Neuronal stem cell (in vitro differentiated cells): ENCODE data around the gene FOXS1.

Experiments used
- DNase-seq: peaks from one replicate; pipeline ENCODE4 v3.0.0-alpha.2; 2013; ENCODE audit warnings: low spot score
- H2AFZ ChIP-seq: one replicate; pipeline ENCODE4 v1.6.1; 2013; ENCODE audit warnings: mild to moderate bottlenecking, low read length, inconsistent platforms
- H2AK5ac ChIP-seq: 2 replicates; pipeline ENCODE4 v1.6.1; 2013; ENCODE audit warnings: low read depth, mild to moderate bottlenecking, inconsistent platforms, low read length, moderate library complexity, mixed read lengths
- H2BK120ac ChIP-seq: 2 replicates; pipeline ENCODE4 v1.6.1; 2013; ENCODE audit warnings: low read depth, mild to moderate bottlenecking, inconsistent platforms, low read length, moderate library complexity, mixed read lengths
- H2BK12ac ChIP-seq: one replicate; pipeline ENCODE4 v1.6.1; 2013; ENCODE audit warnings: low read length, inconsistent platforms
- H2BK15ac ChIP-seq: 2 replicates; pipeline ENCODE4 v1.6.1; 2013; ENCODE audit warnings: mild to moderate bottlenecking, low read length, inconsistent platforms, mixed read lengths
- H2BK5ac ChIP-seq: one replicate; pipeline ENCODE4 v1.6.1; 2013; ENCODE audit warnings: inconsistent platforms, mild to moderate bottlenecking, low read length, moderate library complexity
- H3K14ac ChIP-seq: one replicate; pipeline ENCODE4 v1.6.1; 2013; ENCODE audit warnings: low read length, inconsistent platforms
- H3K18ac ChIP-seq: 2 replicates; pipeline ENCODE4 v1.6.1; 2013; ENCODE audit warnings: low read length, inconsistent platforms
- H3K23ac ChIP-seq: 2 replicates; pipeline ENCODE4 v1.6.1; 2013; ENCODE audit warnings: low read depth, mild to moderate bottlenecking, mixed read lengths, low read length, inconsistent platforms; ENCODE audit not compliant: poor library complexity
- H3K27ac ChIP-seq: replicated peaks from 3 replicates; pipeline ENCODE4 v1.5.1; 2013; ENCODE audit warnings: low read length, inconsistent platforms
- H3K27me3 ChIP-seq, 3 experiments: 2 replicates each; pipeline ENCODE4 v1.6.1; 2013; ENCODE audit warnings: low read length in 3 of 3, mild to moderate bottlenecking in 2 of 3, inconsistent platforms in 1 of 3, low read depth in 1 of 3, mixed read lengths in 1 of 3, moderate library complexity in 1 of 3; ENCODE audit not compliant: control insufficient read depth in 3 of 3, insufficient read depth in 3 of 3
- H3K36me3 ChIP-seq, 2 donors: replicated peaks in 1 of 2; 2 replicates each; pipeline ENCODE4 v1.6.1; 2013; ENCODE audit warnings: low read length in 2 of 2; ENCODE audit not compliant: control insufficient read depth in 2 of 2, insufficient read depth in 2 of 2
- H3K4ac ChIP-seq: 2 replicates; pipeline ENCODE4 v1.6.1; 2013; ENCODE audit warnings: inconsistent platforms, mild to moderate bottlenecking, low read length, moderate library complexity
- H3K4me1 ChIP-seq, 2 donors: 1 replicate in 1 of 2; 2 replicates in 1 of 2; pipeline ENCODE4 v1.6.1; 2013; ENCODE audit warnings: low read length in 2 of 2, low read depth in 1 of 2; ENCODE audit not compliant: control insufficient read depth in 2 of 2, insufficient read depth in 1 of 2
- H3K4me2 ChIP-seq: one replicate; pipeline ENCODE4 v1.6.1; 2013; ENCODE audit warnings: mild to moderate bottlenecking, low read length, inconsistent platforms; ENCODE audit not compliant: insufficient read depth, poor library complexity, severe bottlenecking
- H3K4me3 ChIP-seq, 2 donors: 2 replicates each; pipeline ENCODE4 v1.5.1; 2013; ENCODE audit warnings: low read length in 2 of 2, mild to moderate bottlenecking in 2 of 2, inconsistent platforms in 1 of 2, moderate library complexity in 1 of 2
- H3K79me1 ChIP-seq: one replicate; pipeline ENCODE4 v1.6.1; 2013; ENCODE audit warnings: low read depth, mild to moderate bottlenecking, inconsistent platforms, low read length, moderate library complexity
- H3K9ac ChIP-seq: one replicate; pipeline ENCODE4 v1.6.1; 2013; ENCODE audit warnings: mild to moderate bottlenecking, low read depth, low read length, inconsistent platforms; ENCODE audit not compliant: poor library complexity
- H3K9me3 ChIP-seq, 2 donors: replicated peaks in 1 of 2; 2 replicates each; pipeline versions ENCODE3 to v1.6.1; 2013; ENCODE audit warnings: low read length in 2 of 2, mild to moderate bottlenecking in 2 of 2, inconsistent platforms in 1 of 2, low read depth in 1 of 2, mixed read lengths in 1 of 2, moderate library complexity in 1 of 2; ENCODE audit not compliant: control insufficient read depth in 2 of 2, insufficient read depth in 1 of 2
- H4K8ac ChIP-seq: one replicate; pipeline ENCODE4 v1.6.1; 2013; ENCODE audit warnings: low read depth, mild to moderate bottlenecking, inconsistent platforms, low read length, moderate library complexity
- H4K91ac ChIP-seq: one replicate; pipeline ENCODE4 v1.6.1; 2013; ENCODE audit warnings: low read length, low read depth, mild to moderate bottlenecking, inconsistent platforms; ENCODE audit not compliant: poor library complexity
- WGBS, 2 donors: extraction: QIAGEN DNeasy Blood & Tissue Kit; methylation state at CpG; one replicate each; pipeline ENCODE4 v1.1.7; 2013; ENCODE audit warnings: missing lambda C conversion rate in 2 of 2, mixed read lengths in 1 of 2; ENCODE audit not compliant: insufficient read length in 2 of 2, insufficient replicate concordance in 1 of 2; ENCODE audit errors: extremely low coverage in 2 of 2; 5-methylcytosine and 5-hydroxymethylcytosine counted together

Gene FOXS1

GRCh38 chr20:31822421-31823330 lies 22.7 kb downstream of the FOXS1 start:
- no peaks in the 10 kb centered on the region for H3K9me3 ChIP-seq
- no peak overlapping the region for H2BK15ac ChIP-seq
- no peaks in the 10 kb centered on the region for H3K36me3 ChIP-seq
- H3K9ac ChIP-seq, result peak overlapping the region; percentile 22
- no peak overlapping the region for H3K4me3 ChIP-seq
- peak overlapping the region; percentile 21 for H3K4me2 ChIP-seq
- no peaks in the 10 kb centered on the region for H3K27me3 ChIP-seq
- H2BK5ac ChIP-seq, result no peak overlapping the region
- no peak overlapping the region for H3K14ac ChIP-seq
- H3K18ac ChIP-seq, result no peak overlapping the region
- DNase-seq, result peak; percentile 84
- no peak overlapping the region for H4K91ac ChIP-seq
- H3K27ac ChIP-seq, result no peak overlapping the region
- H3K4me1 ChIP-seq, result peaks cover 7 to 13% of the 10 kb centered on the region in 2 donors
- no peaks in the 10 kb centered on the region for H3K79me1 ChIP-seq
- WGBS, 2 donors, result no CpG with 5 or more reads among the region's 29 CpGs
- H3K4ac ChIP-seq, result no peak overlapping the region
- H2AFZ ChIP-seq, result peak overlapping the region; percentile 85
- no peak overlapping the region for H2BK120ac ChIP-seq
- peak overlapping the region; percentile 61 for H2AK5ac ChIP-seq
- no peak overlapping the region for H2BK12ac ChIP-seq
- H3K23ac ChIP-seq, result no peak overlapping the region
- no peak overlapping the region for H4K8ac ChIP-seq

GRCh38 chr20:31821427-31821826 lies 24.0 kb downstream of the FOXS1 start:
- no peak overlapping the region for H4K8ac ChIP-seq
- no peaks in the 10 kb centered on the region for H3K79me1 ChIP-seq
- no peaks in the 10 kb centered on the region for H3K9me3 ChIP-seq
- H3K18ac ChIP-seq, result no peak overlapping the region
- H4K91ac ChIP-seq, result no peak overlapping the region
- no peak overlapping the region for H3K23ac ChIP-seq
- no peak overlapping the region for H3K9ac ChIP-seq
- no CpG with 5 or more reads among the region's 5 CpGs for WGBS, 2 donors
- H3K36me3 ChIP-seq, result no peaks in the 10 kb centered on the region
- no peak overlapping the region for H2BK15ac ChIP-seq
- no peak overlapping the region for H3K4me3 ChIP-seq
- no peak for DNase-seq
- no peak overlapping the region for H2BK12ac ChIP-seq
- H2BK120ac ChIP-seq, result no peak overlapping the region
- H2AFZ ChIP-seq, result no peak overlapping the region
- H3K4me2 ChIP-seq, result no peak overlapping the region
- H3K4ac ChIP-seq, result no peak overlapping the region
- peaks cover 7 to 13% of the 10 kb centered on the region in 2 donors for H3K4me1 ChIP-seq
- no peak overlapping the region for H3K14ac ChIP-seq
- H3K27me3 ChIP-seq, result no peaks in the 10 kb centered on the region
- no peak overlapping the region for H3K27ac ChIP-seq
- H2BK5ac ChIP-seq, result no peak overlapping the region
- H2AK5ac ChIP-seq, result no peak overlapping the region

GRCh38 chr20:31820228-31820627 lies 25.2 kb downstream of the FOXS1 start:
- DNase-seq, result no peak
- peak overlapping the region; percentile 5 for H3K18ac ChIP-seq
- peak overlapping the region; percentile 12 for H2AK5ac ChIP-seq
- H2BK5ac ChIP-seq, result no peak overlapping the region
- no peaks in the 10 kb centered on the region for H3K27me3 ChIP-seq
- H3K27ac ChIP-seq, result no peak overlapping the region
- no peak overlapping the region for H3K4me2 ChIP-seq
- H3K4me1 ChIP-seq, result peaks cover 10 to 13% of the 10 kb centered on the region in 2 donors
- no peak overlapping the region for H2BK12ac ChIP-seq
- H3K36me3 ChIP-seq, result no peaks in the 10 kb centered on the region
- WGBS, 2 donors, result no CpG with 5 or more reads among the region's 6 CpGs
- H4K91ac ChIP-seq, result no peak overlapping the region
- H2BK15ac ChIP-seq, result no peak overlapping the region
- H2AFZ ChIP-seq, result no peak overlapping the region
- H3K9me3 ChIP-seq, result no peaks in the 10 kb centered on the region
- H3K4me3 ChIP-seq, result no peak overlapping the region
- H3K23ac ChIP-seq, result no peak overlapping the region
- no peaks in the 10 kb centered on the region for H3K79me1 ChIP-seq
- H2BK120ac ChIP-seq, result no peak overlapping the region
- H3K9ac ChIP-seq, result peak overlapping the region; percentile 17
- H4K8ac ChIP-seq, result no peak overlapping the region
- no peak overlapping the region for H3K4ac ChIP-seq
- H3K14ac ChIP-seq, result peak overlapping the region; percentile 10

GRCh38 chr20:31819083-31819784 lies 26.2 kb downstream of the FOXS1 start, which contains the start of gene MYLK2:
Gene MYLK2, plus strand, starts transcription at chr20:31819356. Its CDS starts 225 bp downstream, at chr20:31819581.
- no peaks in the 10 kb centered on the region for H3K9me3 ChIP-seq
- no peak within 1 kb of the TSS for H2AFZ ChIP-seq
- no peak within 1 kb of the TSS for H2BK5ac ChIP-seq
- no peak within 1 kb of the TSS for H2BK12ac ChIP-seq
- DNase-seq, result no peak
- peak within 1 kb of the TSS; percentile 12 for H3K18ac ChIP-seq
- H3K4me3 ChIP-seq, result no peak within 1 kb of the TSS
- no peaks in the 10 kb centered on the region for H3K36me3 ChIP-seq
- H2BK15ac ChIP-seq, result no peak within 1 kb of the TSS
- H3K27ac ChIP-seq, result no peak within 1 kb of the TSS
- no peak within 1 kb of the TSS for H3K4ac ChIP-seq
- peaks cover 11 to 13% of the 10 kb centered on the region in 2 donors for H3K4me1 ChIP-seq
- peak within 1 kb of the TSS; percentile 10 for H3K14ac ChIP-seq
- peak within 1 kb of the TSS; percentile 51 for H2AK5ac ChIP-seq
- H4K8ac ChIP-seq, result no peak within 1 kb of the TSS
- H3K27me3 ChIP-seq, result no peaks in the 10 kb centered on the region
- H4K91ac ChIP-seq, result no peak within 1 kb of the TSS
- no peak within 1 kb of the TSS for H3K4me2 ChIP-seq
- no peak within 1 kb of the TSS for H3K23ac ChIP-seq
- no peak within 1 kb of the TSS for H2BK120ac ChIP-seq
- H3K9ac ChIP-seq, result peak within 1 kb of the TSS; percentile 17
- no CpG with 5 or more reads among the region's 16 CpGs for WGBS, 2 donors
- no peaks in the 10 kb centered on the region for H3K79me1 ChIP-seq
